COLO668 (cell line): ENCODE results near the gene SLFN5.
"Not testable (repeated sequence)": the region's sequence is repeated elsewhere in the genome, so short reads cannot be mapped to it uniquely, and the experiment has no call there.

ENCODE experiments used
- DNase-seq: peaks from one replicate; lab custom pipeline; 2025; ENCODE audit not compliant: unreplicated experiment; lab: John Stamatoyannopoulos, UW

Gene SLFN5

GRCh38 chr17:35287286-35287811 lies 44.5 kb downstream of the SLFN5 start:
- DNase-seq, result no peak

DNA sequence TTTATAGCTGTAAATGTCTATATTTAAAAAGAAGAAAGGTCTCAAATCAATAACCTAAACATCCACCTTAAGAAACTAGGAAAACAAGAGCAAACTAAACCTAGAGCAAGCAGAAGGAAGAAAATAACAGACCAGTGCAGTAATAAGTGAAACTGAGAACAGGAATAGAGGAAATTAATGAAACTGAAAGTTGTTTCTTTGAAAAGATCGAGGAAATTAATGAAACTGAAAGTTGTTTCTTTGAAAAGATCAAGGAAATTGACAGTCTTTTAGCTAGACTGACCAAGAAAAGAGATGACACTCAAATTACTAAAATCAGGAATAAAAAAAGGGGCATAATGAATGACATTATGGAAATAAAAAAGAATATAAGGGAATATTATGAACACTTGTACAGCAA lies 46.4 kb downstream of the SLFN5 start:
- DNase-seq, result no peak

DNA sequence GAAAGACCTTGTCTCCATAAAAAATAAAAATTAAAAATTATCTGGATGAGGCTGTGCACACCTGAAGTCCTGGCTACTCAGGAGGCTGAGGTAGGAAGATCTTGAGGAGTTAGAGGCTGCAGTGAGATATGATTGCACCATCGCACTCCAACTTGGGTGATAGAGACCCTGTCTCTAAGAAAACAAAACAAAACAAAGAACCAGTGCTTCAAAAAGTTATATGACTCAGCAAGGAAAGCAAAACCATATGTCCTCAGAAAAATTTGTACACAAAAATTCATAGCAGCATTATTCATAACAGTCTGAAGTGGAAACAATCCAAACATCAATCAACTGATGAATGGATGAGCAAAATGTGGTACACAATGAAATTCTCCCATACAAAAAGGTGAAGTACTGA lies 48.9 kb downstream of the SLFN5 start:
- no peak for DNase-seq

DNA sequence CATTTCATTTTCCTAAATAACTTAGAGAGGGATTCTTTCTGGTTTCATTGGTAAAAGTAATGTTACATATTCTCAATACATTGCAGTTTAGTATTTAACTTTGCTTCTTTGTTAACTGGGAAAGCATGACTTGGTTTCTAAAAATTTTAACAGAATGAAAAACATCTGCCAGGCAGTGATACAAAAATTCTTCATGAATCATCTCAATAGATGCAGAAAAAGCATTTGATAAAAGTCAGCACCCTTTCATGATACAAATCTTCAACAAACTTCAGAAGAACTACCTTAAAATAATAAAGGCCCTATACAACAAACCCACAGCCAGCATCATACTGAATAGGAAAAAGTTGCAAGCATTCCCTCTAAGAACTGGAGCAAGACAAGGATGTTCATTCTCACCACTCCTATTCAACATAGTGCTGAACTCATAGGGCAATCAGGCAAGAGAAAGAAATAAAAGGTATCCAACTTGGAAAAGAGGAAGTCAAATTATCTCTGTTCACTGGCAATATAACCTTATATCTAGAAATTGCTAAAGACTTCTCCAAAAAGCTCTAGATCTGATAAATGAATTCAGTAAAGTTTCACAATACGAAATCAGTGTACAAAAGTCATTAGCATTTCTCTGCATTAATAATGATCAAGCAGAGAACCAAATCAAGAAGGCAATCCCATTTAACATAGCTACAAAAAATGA lies 50.4 kb downstream of the SLFN5 start:
- DNase-seq, result no peak

DNA sequence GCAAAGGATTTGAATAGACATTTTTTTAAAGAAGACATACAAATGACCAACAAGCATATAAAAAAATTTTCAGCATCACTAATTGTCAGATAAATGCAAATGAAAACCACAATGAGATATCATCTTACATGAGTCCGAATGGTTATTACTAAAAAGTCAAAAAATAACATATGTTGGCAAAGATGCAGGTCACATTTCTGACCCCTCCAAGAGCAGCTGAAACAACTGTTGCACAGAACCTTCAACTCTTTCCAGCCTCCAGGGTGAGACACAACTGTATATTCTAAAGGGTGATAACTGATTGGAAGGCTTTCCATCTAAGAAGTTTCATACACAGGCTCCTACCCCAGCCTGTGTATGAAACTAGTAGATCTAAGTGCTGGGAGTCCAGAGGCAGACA lies 51.9 kb downstream of the SLFN5 start:
- no peak for DNase-seq

DNA sequence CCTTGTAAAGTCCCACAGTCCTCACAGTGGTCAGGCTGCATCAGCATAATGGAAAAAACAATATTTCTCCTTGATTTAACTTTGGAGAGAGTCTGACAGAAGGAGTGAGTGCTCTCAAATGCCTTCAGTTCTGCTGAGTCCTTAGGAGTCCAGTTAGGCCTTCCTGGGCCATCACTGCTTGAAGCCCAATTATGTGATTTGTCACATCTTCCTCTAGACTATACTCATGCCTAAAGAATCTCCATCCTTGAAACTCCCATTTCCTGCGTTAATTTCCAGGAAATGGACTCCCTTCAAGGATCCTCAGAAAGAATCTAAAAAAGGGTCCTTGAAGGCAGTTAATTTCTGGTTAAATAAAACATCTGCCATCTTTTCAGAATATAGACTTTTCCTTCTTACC lies 52.8 kb downstream of the SLFN5 start:
- no peak for DNase-seq

DNA sequence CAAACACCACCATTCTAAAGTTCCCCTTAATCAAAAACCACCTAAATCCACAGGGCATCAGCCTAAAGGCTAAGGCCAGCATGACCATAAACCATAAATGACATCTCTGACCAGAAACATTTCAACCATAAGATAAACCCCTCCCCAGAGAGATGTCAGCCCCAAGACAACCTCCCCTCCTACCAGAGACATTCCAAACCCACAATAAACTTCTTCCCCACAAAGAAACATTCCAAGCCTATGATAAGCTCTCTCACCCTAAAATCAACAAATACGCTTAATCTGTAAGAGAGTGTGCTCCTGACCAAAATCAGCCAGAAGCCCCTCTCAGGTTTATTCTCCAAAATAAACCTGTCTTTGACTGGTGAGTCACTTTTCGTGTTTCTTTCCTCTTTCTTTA lies 54.8 kb downstream of the SLFN5 start:
- no peak for DNase-seq

- DNase-seq, result no peak
These were observed 55.8 kb downstream of the SLFN5 start for GRCh38 chr17:35298639-35299038.

- peak; percentile 10 for DNase-seq
These were observed 56.3 kb downstream of the SLFN5 start for GRCh38 chr17:35299135-35299534.

DNA sequence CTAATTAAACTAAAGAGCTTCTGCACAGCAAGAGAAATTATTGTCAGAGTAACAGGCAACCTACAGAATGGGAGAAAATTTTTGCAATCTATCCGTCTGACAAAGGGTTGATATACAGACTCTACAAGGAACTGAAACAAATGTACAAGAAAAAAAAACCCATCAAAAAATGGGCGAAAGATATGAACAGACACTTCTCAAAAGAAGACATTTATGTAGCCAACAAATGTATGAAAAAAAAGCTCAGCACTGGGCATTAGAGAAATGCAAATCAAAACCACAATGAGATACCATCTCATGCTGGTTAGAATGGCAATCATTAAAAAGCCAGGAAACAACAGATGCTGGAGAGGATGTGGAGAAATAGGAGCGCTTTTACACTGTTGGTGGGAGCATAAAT lies 66.5 kb downstream of the SLFN5 start:
- DNase-seq, result not testable (repeated sequence)

- DNase-seq, result no peak
These were observed 69.5 kb downstream of the SLFN5 start for GRCh38 chr17:35312346-35312745.

GRCh38 chr17:35312790-35313711 lies 70.2 kb downstream of the SLFN5 start:
- peak; percentile 4 for DNase-seq

GRCh38 chr17:35313875-35314409 lies 71.1 kb downstream of the SLFN5 start:
- no peak for DNase-seq

GRCh38 chr17:35314415-35315216 lies 71.7 kb downstream of the SLFN5 start:
- no peak for DNase-seq

- DNase-seq, result no peak
These were observed 72.4 kb downstream of the SLFN5 start for GRCh38 chr17:35315283-35315682.

GRCh38 chr17:35315971-35316370 lies 73.1 kb downstream of the SLFN5 start:
- no peak for DNase-seq

GRCh38 chr17:35322749-35323148 lies 79.9 kb downstream of the SLFN5 start:
- no peak for DNase-seq
